Measurements from ENCODE around the gene RAD51C.
A peak's percentile ranks its signal among the peaks of the same experiment; 100 is the strongest.

The RAD51C gene

DNA sequence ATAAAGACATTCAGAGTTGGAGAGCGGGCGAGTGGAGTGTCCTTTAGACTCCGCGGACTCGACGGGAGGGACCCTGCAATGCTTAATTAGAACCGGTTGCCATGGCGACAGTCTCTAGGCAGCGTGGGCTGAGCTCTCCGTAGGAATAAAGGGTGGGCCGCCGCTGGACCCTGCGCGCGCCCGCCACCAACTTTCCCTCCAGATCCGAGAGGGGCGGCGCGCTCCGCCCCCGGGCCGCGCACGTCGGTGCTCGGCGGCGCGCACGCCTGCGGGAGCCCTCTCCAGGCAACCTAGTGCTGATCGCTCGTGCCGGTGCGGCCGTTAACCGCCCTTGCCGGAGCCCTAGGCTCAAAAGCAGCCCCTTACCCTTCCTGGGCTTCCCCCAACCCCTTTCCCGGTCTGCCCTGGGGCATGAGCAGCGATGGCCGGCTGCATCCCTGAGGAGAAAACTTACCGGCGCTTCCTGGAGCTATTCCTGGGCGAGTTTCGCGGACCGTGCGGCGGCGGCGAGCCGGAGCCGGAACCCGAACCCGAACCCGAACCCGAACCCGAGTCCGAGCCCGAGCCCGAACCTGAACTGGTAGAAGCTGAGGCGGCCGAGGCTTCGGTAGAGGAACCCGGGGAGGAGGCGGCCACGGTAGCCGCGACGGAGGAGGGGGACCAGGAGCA lies 63.3 kb downstream of the RAD51C start, which contains the start of gene PPM1E:
PPM1E (plus strand) TSS at position 278 of the 669 bp plus-strand sequence.
- TF ChIP-seq, protein P1, sequence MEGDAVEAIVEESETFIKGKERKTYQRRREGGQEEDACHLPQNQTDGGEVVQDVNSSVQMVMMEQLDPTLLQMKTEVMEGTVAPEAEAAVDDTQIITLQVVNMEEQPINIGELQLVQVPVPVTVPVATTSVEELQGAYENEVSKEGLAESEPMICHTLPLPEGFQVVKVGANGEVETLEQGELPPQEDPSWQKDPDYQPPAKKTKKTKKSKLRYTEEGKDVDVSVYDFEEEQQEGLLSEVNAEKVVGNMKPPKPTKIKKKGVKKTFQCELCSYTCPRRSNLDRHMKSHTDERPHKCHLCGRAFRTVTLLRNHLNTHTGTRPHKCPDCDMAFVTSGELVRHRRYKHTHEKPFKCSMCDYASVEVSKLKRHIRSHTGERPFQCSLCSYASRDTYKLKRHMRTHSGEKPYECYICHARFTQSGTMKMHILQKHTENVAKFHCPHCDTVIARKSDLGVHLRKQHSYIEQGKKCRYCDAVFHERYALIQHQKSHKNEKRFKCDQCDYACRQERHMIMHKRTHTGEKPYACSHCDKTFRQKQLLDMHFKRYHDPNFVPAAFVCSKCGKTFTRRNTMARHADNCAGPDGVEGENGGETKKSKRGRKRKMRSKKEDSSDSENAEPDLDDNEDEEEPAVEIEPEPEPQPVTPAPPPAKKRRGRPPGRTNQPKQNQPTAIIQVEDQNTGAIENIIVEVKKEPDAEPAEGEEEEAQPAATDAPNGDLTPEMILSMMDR (IDR thresholded peaks at IDR 0.05; ENCODE audit: low read length, missing control alignments) = no peak
- H3K4me3 ChIP-seq (replicated peaks; ENCODE audit: low read depth, low read length) = peak within 1 kb of the TSS; percentile 62
- peak; percentile 38 for DNase-seq (ENCODE audit: low read depth)

DNA sequence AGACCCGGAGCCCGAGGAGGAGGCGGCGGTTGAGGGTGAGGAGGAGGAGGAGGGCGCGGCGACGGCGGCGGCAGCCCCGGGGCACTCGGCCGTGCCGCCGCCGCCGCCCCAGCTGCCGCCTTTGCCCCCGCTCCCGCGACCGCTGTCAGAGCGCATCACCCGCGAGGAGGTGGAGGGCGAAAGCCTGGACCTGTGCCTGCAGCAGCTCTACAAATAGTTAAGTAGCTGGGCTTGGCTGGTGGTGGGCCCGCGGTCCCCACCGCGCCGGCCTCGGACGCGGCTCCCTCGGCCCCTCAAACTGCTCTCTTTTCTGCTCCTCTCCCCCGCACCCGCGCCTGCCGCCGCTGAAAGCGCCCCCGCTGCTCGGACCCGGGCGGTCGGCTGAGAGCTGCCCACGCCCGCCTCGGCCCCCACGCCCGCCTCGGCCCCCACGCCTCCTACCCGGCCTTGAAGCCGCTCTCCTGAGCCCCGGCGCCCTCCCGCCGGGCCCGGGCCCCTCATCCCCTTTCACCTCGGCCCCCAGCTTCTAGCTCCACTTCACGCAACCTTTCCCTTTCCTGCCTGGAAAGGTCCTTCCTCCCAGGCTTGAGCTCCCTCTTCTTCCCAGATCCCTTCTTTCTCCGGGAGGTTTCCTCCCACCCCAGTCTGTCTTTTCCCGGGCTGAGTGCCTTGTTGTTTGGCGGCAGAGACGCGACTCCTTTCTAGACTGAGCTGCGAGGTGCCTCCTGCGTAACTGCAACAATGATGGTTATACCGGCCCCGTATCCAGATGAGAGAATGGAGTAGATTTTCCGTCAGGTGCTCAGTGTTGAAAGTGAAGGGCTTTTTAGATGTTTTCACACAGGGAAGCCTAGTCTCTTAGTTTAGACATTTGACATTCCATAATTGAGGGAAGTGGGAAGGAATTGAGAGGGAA lies 64.1 kb downstream of the RAD51C start:
- H3K4me3 ChIP-seq (replicated peaks; ENCODE audit: low read depth, low read length) = peak overlapping the region; percentile 62
- TF ChIP-seq, protein P1 (IDR thresholded peaks at IDR 0.05; ENCODE audit: low read length, missing control alignments) = no peak
- DNase-seq (ENCODE audit: low read depth) = peak; percentile 4

DNA sequence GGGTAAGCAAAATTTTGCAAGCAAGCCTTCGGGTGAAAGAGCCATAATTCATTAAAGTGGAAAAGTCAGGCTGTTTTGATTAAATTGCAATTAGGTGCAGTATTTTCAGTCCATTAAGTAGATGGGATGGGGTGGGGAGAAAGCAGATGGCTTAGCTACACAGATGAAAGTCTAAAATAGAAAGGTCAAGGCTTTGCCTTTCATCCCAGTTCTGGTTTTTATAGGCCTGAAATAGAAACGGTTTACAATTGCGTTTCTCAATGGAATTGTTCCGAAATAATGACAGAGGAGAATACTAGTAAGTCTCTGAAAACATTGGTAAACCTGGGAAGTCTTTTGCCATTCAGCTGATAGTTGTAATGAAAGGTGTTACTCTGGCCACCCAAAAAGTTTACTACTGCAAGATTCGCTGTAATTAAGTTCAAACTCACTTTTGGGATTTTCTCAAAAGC lies 64.8 kb downstream of the RAD51C start:
- H3K4me3 ChIP-seq (replicated peaks; ENCODE audit: low read depth, low read length) = no peak overlapping the region
- TF ChIP-seq, protein P1 (IDR thresholded peaks at IDR 0.05; ENCODE audit: low read length, missing control alignments) = no peak
- DNase-seq (ENCODE audit: low read depth) = no peak

DNA sequence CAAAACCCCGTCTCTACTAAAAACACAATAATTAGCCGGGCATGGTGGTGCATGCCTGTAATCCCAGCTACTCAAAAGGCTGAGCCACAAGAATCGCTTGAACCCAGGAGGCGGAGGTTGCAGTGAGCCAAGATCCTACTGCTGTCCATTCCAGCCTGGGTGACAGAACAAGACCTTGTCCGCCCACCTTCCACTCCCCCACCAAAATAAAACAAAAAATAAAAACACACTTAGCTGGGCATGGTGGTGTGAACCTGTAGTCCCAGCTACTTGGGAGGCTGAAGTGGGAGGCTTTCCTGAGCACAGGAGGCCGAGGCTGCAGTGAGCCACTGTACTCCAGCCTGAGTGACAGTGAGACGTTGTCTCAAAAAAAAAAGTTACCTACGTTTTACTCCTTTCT lies 66.5 kb downstream of the RAD51C start:
- TF ChIP-seq, protein P1 (IDR thresholded peaks at IDR 0.05; ENCODE audit: low read length, missing control alignments) = no peak

DNA sequence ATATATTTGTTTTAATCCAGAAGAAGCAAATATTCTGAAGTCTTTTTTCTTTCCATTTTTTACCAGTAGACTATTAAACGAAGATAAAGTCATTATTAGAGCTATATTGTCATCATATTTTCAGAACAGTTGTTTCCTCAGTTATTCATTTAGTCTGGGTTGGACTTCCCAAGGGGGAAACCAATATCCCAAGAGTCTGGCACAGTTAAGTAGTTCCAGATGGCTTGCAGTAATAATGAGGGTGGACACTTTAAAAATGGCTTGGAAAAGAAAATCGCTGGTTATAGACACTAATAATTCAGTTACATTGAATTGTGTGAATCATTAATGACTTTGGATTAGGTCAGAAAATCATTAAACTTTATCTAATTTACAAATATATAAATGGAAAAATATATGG lies 67.1 kb downstream of the RAD51C start:
- DNase-seq (ENCODE audit: low read depth) = no peak
- no peak overlapping the region for H3K4me3 ChIP-seq (replicated peaks; ENCODE audit: low read depth, low read length)
- TF ChIP-seq, protein P1 (IDR thresholded peaks at IDR 0.05; ENCODE audit: low read length, missing control alignments) = no peak

More for the DNA sequence above, 66.5 kb downstream of the RAD51C start:
- DNase-seq (ENCODE audit: low read depth) = no peak
- H3K4me3 ChIP-seq (replicated peaks; ENCODE audit: low read depth, low read length) = no peak overlapping the region

DNA sequence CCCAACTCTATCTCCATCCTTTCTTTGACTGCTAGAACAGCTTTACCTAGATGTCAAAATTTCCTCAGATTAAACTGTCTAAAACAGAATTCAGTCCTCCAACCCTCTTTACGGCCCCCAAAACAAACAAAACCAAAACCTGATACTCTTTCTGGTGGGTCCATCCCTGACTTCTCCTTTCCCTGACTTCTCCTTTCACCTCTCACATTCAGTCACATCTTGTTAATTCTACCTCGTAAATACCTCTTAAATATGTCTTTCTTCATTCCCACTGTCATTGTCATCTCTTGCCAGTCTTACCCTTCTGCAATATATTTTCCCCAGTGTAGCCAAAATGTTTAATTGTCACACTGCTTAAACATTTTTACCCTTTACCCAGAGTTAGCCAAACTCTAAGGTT lies 67.8 kb downstream of the RAD51C start:
- DNase-seq (ENCODE audit: low read depth) = no peak
- no peak overlapping the region for H3K4me3 ChIP-seq (replicated peaks; ENCODE audit: low read depth, low read length)
- TF ChIP-seq, protein P1 (IDR thresholded peaks at IDR 0.05; ENCODE audit: low read length, missing control alignments) = no peak

Data from fibroblast of pulmonary artery (primary cell).